Smooth muscle cell (in vitro differentiated cells): ENCODE results near the gene SCN5A. TPM values are rescaled to one million over a fixed set of nuclear protein-coding genes. Genes with fewer than 3 reads are reported as not detected.

Experiments
- DNase-seq: peaks from one replicate; lab custom pipeline; 2025; ENCODE audit not compliant: unreplicated experiment; lab: John Stamatoyannopoulos, UW
- H2AFZ ChIP-seq: fragments of 200-600 bp; sonication (generic); 2 replicates; pipeline ENCODE4 v1.6.0; 2016; ENCODE audit warnings: antibody characterized with exemption, low read depth, mild to moderate bottlenecking
- H3F3A ChIP-seq: fragments of 200-600 bp; sonication (generic); 2 replicates; pipeline ENCODE4 v1.6.0; 2017; ENCODE audit warnings: antibody characterized with exemption, low read depth
- H3K27ac ChIP-seq: fragments of 200-600 bp; sonication (generic); 2 replicates; pipeline ENCODE4 v1.5.1; 2016; ENCODE audit warnings: low read depth, mild to moderate bottlenecking
- H3K27me3 ChIP-seq: fragments of 200-600 bp; sonication (generic); 2 replicates; pipeline ENCODE4 v1.6.1; 2016; ENCODE audit warnings: low read depth, mild to moderate bottlenecking
- H3K36me3 ChIP-seq: fragments of 200-600 bp; sonication (generic); 2 replicates; pipeline ENCODE4 v1.5.1; 2016; ENCODE audit warnings: low read depth
- H3K4me1 ChIP-seq: fragments of 200-600 bp; sonication (generic); 2 replicates; pipeline ENCODE4 v1.5.1; 2016; ENCODE audit warnings: low read depth
- H3K4me2 ChIP-seq: fragments of 200-600 bp; sonication (generic); 2 replicates; pipeline ENCODE4 v1.6.0; 2016; ENCODE audit warnings: mild to moderate bottlenecking
- H3K4me3 ChIP-seq: fragments of 200-600 bp; sonication (generic); 2 replicates; pipeline ENCODE4 v1.5.1; 2016; ENCODE audit warnings: mild to moderate bottlenecking
- H3K79me2 ChIP-seq: fragments of 200-600 bp; sonication (generic); 2 replicates; pipeline ENCODE4 v1.6.0; 2016; ENCODE audit warnings: low read depth, mild to moderate bottlenecking
- H3K9ac ChIP-seq: fragments of 200-600 bp; sonication (generic); 2 replicates; pipeline ENCODE4 v1.6.0; 2016; ENCODE audit warnings: low read depth
- H3K9me3 ChIP-seq: fragments of 200-600 bp; sonication (generic); replicated peaks from 2 replicates; pipeline ENCODE4 v1.5.1; 2016; ENCODE audit warnings: low read depth
- H4K20me1 ChIP-seq: fragments of 200-600 bp; sonication (generic); 2 replicates; pipeline ENCODE4 v1.6.0; 2016; ENCODE audit warnings: low read depth
- CTCF ChIP-seq: fragments of 200-600 bp; sonication (generic); IDR thresholded peaks from 2 replicates; pipeline ENCODE4 v1.5.1; 2017; ENCODE audit warnings: borderline replicate concordance, mild to moderate bottlenecking, antibody characterized with exemption; ENCODE audit not compliant: insufficient read depth, poor library complexity, severe bottlenecking
- WGBS: methylation state at CpG from one replicate; pipeline ENCODE4 v1.1.7; 2016; ENCODE audit warnings: low lambda C conversion rate; 5-methylcytosine and 5-hydroxymethylcytosine counted together
- polyA plus RNA-seq: library from polyadenylated mRNA; unstranded; fragments of >200 nt; fragmentation: Nextera tagmentation; extraction: Ambion mirVana; gene quantifications from 2 replicates; pipeline ENCODE4 v1.2.1, GENCODE V29; 2016
- total RNA-seq: library from RNA; depleted of rRNA; stranded (reverse); fragments of >200 nt; gene quantifications from 2 replicates; pipeline ENCODE4 v1.2.3, GENCODE V29; 2014

Gene SCN5A
- total and polyA plus RNA-seq, 2 experiments from 2014 or later: 0.93 to 3.4 TPM

GRCh38 chr3:38552364-38552763, 97.1 kb downstream of the SCN5A start:
- no peak for TF ChIP-seq CTCF
- H3K27ac ChIP-seq: no peak overlapping the region
- H3K4me1 ChIP-seq: no peaks in the 10 kb centered on the region
- H3K9ac ChIP-seq: no peak overlapping the region
- H3K79me2 ChIP-seq: no peaks in the 10 kb centered on the region
- whole genome bisulfite sequencing: 89% methylated on average over 6 of the region's 6 CpGs
- H4K20me1 ChIP-seq: no peaks in the 10 kb centered on the region
- no peak overlapping the region for H3K4me2 ChIP-seq
- no peak for DNase-seq
- no peaks in the 10 kb centered on the region for H3F3A ChIP-seq
- no peaks in the 10 kb centered on the region for H3K9me3 ChIP-seq
- H3K36me3 ChIP-seq: no peaks in the 10 kb centered on the region
- no peaks in the 10 kb centered on the region for H3K27me3 ChIP-seq
- H3K4me3 ChIP-seq: no peak overlapping the region
- H2AFZ ChIP-seq: no peak overlapping the region

GRCh38 chr3:38551026-38551832, 98.3 kb downstream of the SCN5A start:
- no peak overlapping the region for H3K9ac ChIP-seq
- H3K79me2 ChIP-seq: no peaks in the 10 kb centered on the region
- DNase-seq: no peak
- no peaks in the 10 kb centered on the region for H3K27me3 ChIP-seq
- no peak overlapping the region for H3K27ac ChIP-seq
- no peaks in the 10 kb centered on the region for H3K4me1 ChIP-seq
- no peaks in the 10 kb centered on the region for H3K36me3 ChIP-seq
- H2AFZ ChIP-seq: no peak overlapping the region
- H3K9me3 ChIP-seq: no peaks in the 10 kb centered on the region
- no peak overlapping the region for H3K4me3 ChIP-seq
- no peak overlapping the region for H3K4me2 ChIP-seq
- H3F3A ChIP-seq: no peaks in the 10 kb centered on the region
- 94% methylated on average over 30 of the region's 30 CpGs for WGBS
- no peak for TF ChIP-seq CTCF
- no peaks in the 10 kb centered on the region for H4K20me1 ChIP-seq

- H3K79me2 ChIP-seq: no peaks in the 10 kb centered on the region
- no peaks in the 10 kb centered on the region for H4K20me1 ChIP-seq
- TF ChIP-seq CTCF: no peak
- H3K27ac ChIP-seq: no peak overlapping the region
- no peak overlapping the region for H3K4me3 ChIP-seq
- no peak overlapping the region for H3K9ac ChIP-seq
- WGBS: 97% methylated on average over 33 of the region's 33 CpGs
- no peak overlapping the region for H2AFZ ChIP-seq
- H3K4me2 ChIP-seq: no peak overlapping the region
- no peaks in the 10 kb centered on the region for H3K27me3 ChIP-seq
- H3K36me3 ChIP-seq: no peaks in the 10 kb centered on the region
- H3F3A ChIP-seq: no peaks in the 10 kb centered on the region
- no peak for DNase-seq
- no peaks in the 10 kb centered on the region for H3K4me1 ChIP-seq
- H3K9me3 ChIP-seq: no peaks in the 10 kb centered on the region
These were observed 99.3 kb downstream of the SCN5A start for GRCh38 chr3:38549957-38550840.
